CD4-positive, alpha-beta memory T cell (primary cell): ENCODE measurements around the gene TOPAZ1. TPM values are rescaled to one million over a fixed set of nuclear protein-coding genes. Genes with fewer than 3 reads are reported as not detected.

Experiments
- CTCF ChIA-PET: fragments of 350-600 bp; sonication (Branson Sonifier 250); formaldehyde crosslinking; loops from one replicate; lab custom pipeline; 2021; ENCODE audit warnings: inconsistent platforms; ENCODE audit not compliant: partially characterized antibody; lab: Charles Lee
- POLR2A ChIA-PET: fragments of 350-600 bp; sonication (Branson Sonifier 250); formaldehyde crosslinking; loops from one replicate; lab custom pipeline; 2021; ENCODE audit not compliant: partially characterized antibody; lab: Charles Lee
- DNase-seq, 5 donors: peaks; one replicate each; pipeline versions ENCODE4 v3.0.0 to v3.0.0-alpha.2; 2020 to 2022; ENCODE audit warnings: mixed read lengths in 1 of 5
- H3K27ac ChIP-seq: one replicate; pipeline ENCODE4 v1.7.0; 2013; ENCODE audit warnings: low read depth, low read length
- H3K27me3 ChIP-seq: 2 replicates; pipeline ENCODE4 v1.7.0; 2013; ENCODE audit warnings: mild to moderate bottlenecking, low read length, moderate library complexity; ENCODE audit not compliant: insufficient read depth
- H3K36me3 ChIP-seq: 2 replicates; pipeline ENCODE4 v1.7.0; 2013; ENCODE audit warnings: mild to moderate bottlenecking, low read length, moderate library complexity; ENCODE audit not compliant: insufficient read depth
- H3K4me1 ChIP-seq: 2 replicates; pipeline ENCODE4 v1.7.0; 2013; ENCODE audit warnings: mild to moderate bottlenecking, low read length, moderate library complexity; ENCODE audit not compliant: insufficient read depth
- H3K4me3 ChIP-seq, 2 donors: one replicate each; pipeline ENCODE4 v1.7.0; 2013; ENCODE audit warnings: low read length in 2 of 2, mild to moderate bottlenecking in 1 of 2
- H3K9me3 ChIP-seq, 2 donors: one replicate each; pipeline ENCODE4 v1.7.0; 2013; ENCODE audit warnings: low read length in 2 of 2, control low read depth in 1 of 2; ENCODE audit not compliant: control insufficient read depth in 1 of 2
- H3K27ac Mint-ChIP-seq, 7 donors: one replicate each; pipeline ENCODE4 v1.8.0; 2020 to 2021; ENCODE audit warnings: mixed read lengths in 7 of 7, mild to moderate bottlenecking in 6 of 7, inconsistent platforms in 3 of 7, moderate library complexity in 3 of 7
- H3K27me3 Mint-ChIP-seq, 2 donors: one replicate each; pipeline ENCODE4 v1.8.0; 2020 to 2021; ENCODE audit warnings: mixed read lengths in 2 of 2
- H3K36me3 Mint-ChIP-seq, 2 donors: one replicate each; pipeline ENCODE4 v1.8.0; 2020 to 2021; ENCODE audit warnings: mixed read lengths in 2 of 2, inconsistent platforms in 1 of 2, mild to moderate bottlenecking in 1 of 2
- H3K4me1 Mint-ChIP-seq, 4 donors: one replicate each; pipeline ENCODE4 v1.8.0; 2020 to 2021; ENCODE audit warnings: mixed read lengths in 4 of 4, mild to moderate bottlenecking in 1 of 4
- H3K4me3 Mint-ChIP-seq, 8 donors: one replicate each; pipeline ENCODE4 v1.8.0; 2020 to 2021; ENCODE audit warnings: mixed read lengths in 8 of 8, mild to moderate bottlenecking in 7 of 8, moderate library complexity in 6 of 8, inconsistent platforms in 3 of 8
- H3K9me3 Mint-ChIP-seq, 8 donors: one replicate each; pipeline ENCODE4 v1.8.0; 2020 to 2021; ENCODE audit warnings: mixed read lengths in 8 of 8, mild to moderate bottlenecking in 5 of 8, inconsistent platforms in 3 of 8, moderate library complexity in 1 of 8
- intact Hi-C: fragments of 100-400 bp; cut with micrococcal nuclease; formaldehyde crosslinking; loops from one replicate; pipeline ENCODE4 v1.15.1; 2023
- polyA plus RNA-seq, 2 donors: library from polyadenylated mRNA; unstranded; fragments of 300-500 nt; fragmentation: Illumina TruSeq; gene quantifications; one replicate each; pipeline ENCODE4 v1.2.3, GENCODE V29; 2021
- total RNA-seq, 2 experiments: library from RNA; stranded (reverse); gene quantifications; one replicate each; pipeline ENCODE4 v1.2.3, GENCODE V29; 2021

TOPAZ1 gene
- total and polyA plus RNA-seq, 4 experiments from 2014 or later: not detected

DNA sequence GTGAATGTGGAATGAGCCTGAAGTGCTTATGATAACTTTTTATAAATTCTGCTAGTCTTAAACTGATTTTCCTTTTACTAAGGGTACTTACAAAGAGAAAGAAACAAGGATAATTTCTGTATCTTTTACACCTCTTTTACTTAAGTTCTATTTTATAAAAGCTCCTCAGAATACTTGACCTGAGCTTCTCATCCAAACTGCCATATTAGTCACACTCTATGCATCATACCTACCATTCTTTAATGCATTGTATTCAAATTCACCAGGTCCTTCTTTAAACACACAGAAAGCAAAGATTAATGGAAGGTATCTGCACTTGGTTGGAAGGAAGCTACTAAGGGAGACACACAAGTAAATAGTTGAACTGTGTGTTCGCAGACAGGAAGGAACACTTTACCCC lies 1.6 kb upstream of the TOPAZ1 start:
- Mint-ChIP-seq H3K4me1 (peaks cover 5 to 7% (median 6%) of the 10 kb centered on the region in 4 donors), H3K27ac (no peak overlapping the region), H3K36me3 (no peaks in the 10 kb centered on the region), H3K27me3 (peaks cover 8 to 13% of the 10 kb centered on the region in 2 donors), H3K9me3 (peaks cover 0 to 2% (median 0%) of the 10 kb centered on the region in 8 donors), H3K4me3 (no peak overlapping the region)
- H3K4me3 ChIP-seq: no peak overlapping the region
- no peaks in the 10 kb centered on the region for H3K36me3 ChIP-seq
- DNase-seq: no peak
- intact Hi-C loops: no loop called here
- CTCF ChIA-PET: no interaction called here
- H3K9me3 ChIP-seq: no peaks in the 10 kb centered on the region
- POLR2A ChIA-PET: no interaction called here
- H3K27ac ChIP-seq: no peak overlapping the region
- no peaks in the 10 kb centered on the region for H3K27me3 ChIP-seq
- H3K4me1 ChIP-seq: peaks cover 5% of the 10 kb centered on the region

GRCh38 chr3:44242721-44243120 lies 1.0 kb downstream of the TOPAZ1 start:
- intact Hi-C loops: no loop called here
- POLR2A ChIA-PET: no interaction called here
- H3K27ac Mint-ChIP-seq: no peak overlapping the region
- Histone ChIP-seq H3K36me3 (no peaks in the 10 kb centered on the region), H3K27ac (no peak overlapping the region), H3K4me3 (no peak overlapping the region), H3K27me3 (no peaks in the 10 kb centered on the region), H3K9me3 (no peaks in the 10 kb centered on the region), H3K4me1 (no peaks in the 10 kb centered on the region)
- CTCF ChIA-PET: no interaction called here
- no peak for DNase-seq
- peaks cover 8 to 10% of the 10 kb centered on the region in 2 donors for H3K27me3 Mint-ChIP-seq
- H3K4me1 Mint-ChIP-seq: no peaks in the 10 kb centered on the region
- H3K36me3 Mint-ChIP-seq: no peaks in the 10 kb centered on the region
- H3K9me3 Mint-ChIP-seq: peaks cover under 1 to 9% (median 5%) of the 10 kb centered on the region in 8 donors
- H3K4me3 Mint-ChIP-seq: no peak overlapping the region

- Histone ChIP-seq H3K27me3 (no peaks in the 10 kb centered on the region), H3K4me1 (no peaks in the 10 kb centered on the region), H3K4me3 (no peak overlapping the region), H3K36me3 (no peaks in the 10 kb centered on the region), H3K9me3 (no peaks in the 10 kb centered on the region), H3K27ac (no peak overlapping the region)
- H3K27ac Mint-ChIP-seq: no peak overlapping the region
- H3K4me1 Mint-ChIP-seq: peaks cover 0 to 1% (median 0%) of the 10 kb centered on the region in 4 donors
- H3K36me3 Mint-ChIP-seq: peaks cover 0 to 7% of the 10 kb centered on the region in 2 donors
- H3K27me3 Mint-ChIP-seq: peaks cover 14 to 16% of the 10 kb centered on the region in 2 donors
- intact Hi-C loops: no loop called here
- ChIA-PET POLR2A (no interaction called here), CTCF (interaction anchor here (1.1 kb wide), 1 partner anchor 10 kb away, joined by 3 read pairs; no protein-coding TSS in a partner anchor)
- H3K9me3 Mint-ChIP-seq: peaks cover 9 to 24% (median 13%) of the 10 kb centered on the region in 8 donors
- DNase-seq: no peak
- H3K4me3 Mint-ChIP-seq: no peak overlapping the region
Observed at GRCh38 chr3:44248152-44248551, 6.5 kb downstream of the TOPAZ1 start.

DNA sequence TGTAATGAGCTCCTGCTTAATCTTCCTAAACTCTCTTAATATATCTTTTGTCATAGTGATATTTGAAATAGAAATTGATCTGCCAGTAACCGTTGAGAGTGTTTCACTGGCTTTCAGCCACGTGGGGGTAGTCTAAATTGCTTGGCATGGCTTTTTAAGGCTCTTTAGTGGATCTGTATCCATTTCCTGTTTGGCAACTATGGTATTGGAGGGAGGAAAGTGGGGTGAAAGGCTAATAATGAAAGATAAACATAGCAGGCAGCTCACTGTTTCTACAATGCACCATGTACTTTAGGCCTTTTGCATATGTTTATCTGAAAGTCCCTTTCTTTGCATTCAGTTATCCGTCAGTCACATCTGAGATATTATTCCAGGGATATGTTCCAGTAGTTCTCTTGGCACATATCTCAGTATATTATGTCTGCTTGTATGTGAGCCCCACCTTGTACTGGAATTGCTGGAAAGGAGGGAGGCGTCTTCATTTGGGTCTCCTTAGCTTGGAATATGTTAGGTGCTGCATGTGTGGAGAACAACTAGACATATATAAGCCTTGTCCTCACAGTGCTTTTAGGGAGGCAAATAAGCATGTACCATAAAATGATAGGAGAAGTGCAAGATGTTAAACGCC lies 10.8 kb downstream of the TOPAZ1 start:
- H3K9me3 ChIP-seq: no peaks in the 10 kb centered on the region
- CTCF ChIA-PET: interaction anchor here (1.5 to 2.0 kb wide), 2 partner anchors 14 to 17 kb away, joined by 8 to 10 read pairs; no protein-coding TSS in a partner anchor
- H3K4me3 Mint-ChIP-seq: no peak overlapping the region
- no peak overlapping the region for H3K27ac Mint-ChIP-seq
- no peaks in the 10 kb centered on the region for H3K27me3 ChIP-seq
- H3K4me1 ChIP-seq: no peaks in the 10 kb centered on the region
- peaks cover 7 to 23% (median 11%) of the 10 kb centered on the region in 8 donors for H3K9me3 Mint-ChIP-seq
- H3K36me3 ChIP-seq: no peaks in the 10 kb centered on the region
- no peak for DNase-seq
- POLR2A ChIA-PET: no interaction called here
- H3K36me3 Mint-ChIP-seq: peaks cover 0 to 7% of the 10 kb centered on the region in 2 donors
- H3K4me1 Mint-ChIP-seq: peaks cover 0 to 1% (median 0%) of the 10 kb centered on the region in 4 donors
- intact Hi-C loops: no loop called here
- no peak overlapping the region for H3K4me3 ChIP-seq
- H3K27ac ChIP-seq: no peak overlapping the region
- peaks cover 10 to 11% of the 10 kb centered on the region in 2 donors for H3K27me3 Mint-ChIP-seq

GRCh38 chr3:44259404-44259803 lies 17.7 kb downstream of the TOPAZ1 start:
- H3K4me1 ChIP-seq: no peaks in the 10 kb centered on the region
- no peak for DNase-seq
- H3K27me3 ChIP-seq: no peaks in the 10 kb centered on the region
- no peaks in the 10 kb centered on the region for H3K4me1 Mint-ChIP-seq
- H3K27ac Mint-ChIP-seq: no peak overlapping the region
- ChIA-PET CTCF (no interaction called here), POLR2A (no interaction called here)
- H3K27ac ChIP-seq: no peak overlapping the region
- H3K9me3 ChIP-seq: no peaks in the 10 kb centered on the region
- H3K36me3 ChIP-seq: no peaks in the 10 kb centered on the region
- H3K4me3 ChIP-seq: no peak overlapping the region
- H3K4me3 Mint-ChIP-seq: no peak overlapping the region
- H3K36me3 Mint-ChIP-seq: no peaks in the 10 kb centered on the region
- H3K27me3 Mint-ChIP-seq: peaks cover 3 to 7% of the 10 kb centered on the region in 2 donors
- H3K9me3 Mint-ChIP-seq: peaks cover 0 to 5% (median 0%) of the 10 kb centered on the region in 8 donors
- intact Hi-C loops: no loop called here

DNA sequence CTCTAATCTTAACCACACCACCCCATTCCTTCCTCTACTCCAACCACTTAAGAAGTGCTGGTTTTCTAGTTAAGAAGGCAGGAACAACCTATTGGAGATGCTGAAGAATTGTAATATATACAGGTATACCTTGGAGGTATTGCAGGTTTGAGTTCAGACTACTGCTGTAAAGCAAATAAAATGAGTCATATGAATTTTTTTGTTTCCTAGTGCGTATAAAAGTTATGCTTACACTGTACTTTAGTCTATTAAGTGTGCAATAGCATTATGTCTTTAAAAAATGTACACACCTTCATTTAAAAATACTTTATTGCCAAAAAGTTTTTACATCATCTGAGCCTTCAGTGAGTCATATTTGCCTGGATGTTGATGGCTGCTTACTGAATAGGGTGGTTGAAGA lies 22.5 kb downstream of the TOPAZ1 start:
- Mint-ChIP-seq H3K36me3 (no peaks in the 10 kb centered on the region), H3K27me3 (peaks cover 5 to 9% of the 10 kb centered on the region in 2 donors), H3K4me3 (no peak overlapping the region), H3K4me1 (peaks cover 0 to 12% (median 8%) of the 10 kb centered on the region in 4 donors), H3K27ac (no peak overlapping the region), H3K9me3 (peaks cover 0 to 5% (median 0%) of the 10 kb centered on the region in 8 donors)
- no peak overlapping the region for H3K4me3 ChIP-seq
- ChIA-PET CTCF (no interaction called here), POLR2A (no interaction called here)
- H3K36me3 ChIP-seq: no peaks in the 10 kb centered on the region
- intact Hi-C loops: no loop called here
- no peak overlapping the region for H3K27ac ChIP-seq
- no peaks in the 10 kb centered on the region for H3K27me3 ChIP-seq
- DNase-seq: no peak
- H3K4me1 ChIP-seq: peaks cover 6% of the 10 kb centered on the region
- H3K9me3 ChIP-seq: no peaks in the 10 kb centered on the region

DNA sequence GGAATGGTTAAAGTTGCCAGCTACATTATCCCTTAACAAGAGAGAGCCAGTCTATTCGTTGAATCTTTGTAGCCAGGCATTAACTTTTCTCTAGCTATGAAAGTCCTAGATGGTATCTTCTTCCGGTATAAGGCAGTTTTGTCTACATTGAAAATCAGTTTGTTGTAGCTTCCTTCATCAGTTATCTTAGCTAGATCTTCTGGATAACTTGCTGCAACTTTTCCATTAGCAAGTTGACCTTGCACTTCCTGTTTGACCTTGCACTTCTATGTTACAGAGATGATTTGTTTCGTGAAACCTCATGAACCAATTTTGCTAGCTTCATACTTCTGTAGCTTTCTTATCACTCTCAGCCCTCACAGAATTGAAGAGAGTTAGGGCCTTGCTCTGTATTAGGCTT lies 24.1 kb downstream of the TOPAZ1 start:
- Histone ChIP-seq H3K36me3 (no peaks in the 10 kb centered on the region), H3K4me1 (peaks cover 6% of the 10 kb centered on the region), H3K4me3 (no peak overlapping the region), H3K9me3 (no peaks in the 10 kb centered on the region), H3K27ac (no peak overlapping the region), H3K27me3 (no peaks in the 10 kb centered on the region)
- intact Hi-C loops: no loop called here
- Mint-ChIP-seq H3K36me3 (no peaks in the 10 kb centered on the region), H3K27me3 (peaks cover 5 to 6% of the 10 kb centered on the region in 2 donors), H3K4me3 (peak overlapping the region in 7 of 8 donors; percentile 1 to 42 (median 23)), H3K27ac (peak overlapping the region in 2 of 7 donors; percentile 34 to 48), H3K9me3 (peaks cover 0 to 5% (median 0%) of the 10 kb centered on the region in 8 donors), H3K4me1 (peaks cover 0 to 12% (median 8%) of the 10 kb centered on the region in 4 donors)
- ChIA-PET CTCF (interaction anchor here (0.7 to 1.4 kb wide), 2 partner anchors 9 to 11 kb away, joined by 3 to 6 read pairs; no protein-coding TSS in a partner anchor), POLR2A (no interaction called here)
- DNase-seq: no peak
